ENCODE measurements around the gene CFAP99. TPM values are rescaled to one million over a fixed set of nuclear protein-coding genes. Genes with fewer than 3 reads are reported as not detected.

Gene CFAP99
- total and polyA plus RNA-seq, 9 of the 15 experiments (the other 6 are each of a cell fraction or from before 2014, with no cell fraction given): 0.07 to 0.18 (median 0.09) TPM; not detected in 6

DNA sequence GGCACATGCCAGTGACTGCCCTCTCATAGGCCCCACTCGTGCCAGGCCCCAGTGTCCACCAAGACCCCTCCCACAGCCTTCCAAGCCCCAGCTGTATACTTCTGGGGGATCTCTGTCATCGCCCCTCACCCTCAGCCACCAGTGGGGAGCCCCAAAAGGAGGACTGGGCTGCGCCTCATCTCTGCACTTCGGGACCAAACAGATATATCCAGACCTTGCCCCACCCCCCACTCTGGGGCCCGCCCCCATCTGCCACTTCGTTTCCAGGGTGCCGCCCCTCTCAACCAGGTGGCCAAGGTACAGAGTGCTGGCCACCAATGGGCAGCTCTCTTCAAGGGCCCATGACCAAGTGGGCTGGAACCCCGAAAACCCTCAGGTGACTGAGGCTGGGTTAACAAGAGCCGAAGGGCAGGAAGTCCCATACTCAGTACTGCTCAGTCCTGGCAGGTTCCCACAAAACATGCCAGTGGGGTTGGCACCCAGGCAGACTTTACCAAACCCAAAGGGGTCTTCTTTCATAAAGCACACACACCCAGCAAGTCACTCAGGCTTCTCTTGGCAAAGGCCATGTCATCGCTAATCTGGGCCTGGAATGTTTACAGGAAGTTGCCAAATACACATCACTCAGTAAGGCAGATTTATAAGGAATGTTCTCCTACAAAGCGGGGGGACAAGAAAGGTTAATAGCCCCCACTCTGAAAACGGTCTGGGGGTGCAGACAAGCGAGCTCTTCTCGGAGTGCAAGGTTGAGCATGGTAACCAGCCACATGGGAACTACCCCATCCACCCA, 4.7 kb upstream of the CFAP99 start (continued):
- TF ChIP-seq ELF1 (tag; IDR thresholded peaks at IDR 0.05): peak; percentile 25; the same call in 1 of the 2 replicates
- no peak for TF ChIP-seq ZNF444 (CRISPR knock-in tag; IDR thresholded peaks at IDR 0.05)
- peak; percentile 63 for TF ChIP-seq ZNF589 (CRISPR knock-in tag; IDR thresholded peaks at IDR 0.05; ENCODE audit: low read depth)
- TF ChIP-seq USF2 (CRISPR knock-in tag; IDR thresholded peaks at IDR 0.05): no peak
- TF ChIP-seq TEAD1 (CRISPR knock-in tag; IDR thresholded peaks at IDR 0.05): 0 out of 4 replicates have a peak, but pooled peaks of 1 of the 2 experiments have one; percentile 41
- no peak for TF ChIP-seq ZNF512 (tag; IDR thresholded peaks at IDR 0.05)
- TF ChIP-seq KAT8 (IDR thresholded peaks at IDR 0.05; ENCODE audit: low read depth): no peak
- peak; percentile 50; the same call in 1 of the 2 replicates for TF ChIP-seq TEAD4 (IDR thresholded peaks at IDR 0.05; ENCODE audit: low read length)
- TF ChIP-seq TEAD4 (CRISPR knock-in tag; IDR thresholded peaks at IDR 0.05; ENCODE audit: borderline replicate concordance): no peak
- TF ChIP-seq ZNF609 (CRISPR knock-in tag; IDR thresholded peaks at IDR 0.05; ENCODE audit: borderline replicate concordance): no peak
- no peak for TF ChIP-seq E2F1 (CRISPR knock-in tag; IDR thresholded peaks at IDR 0.05)
- TF ChIP-seq NR0B1 (IDR thresholded peaks at IDR 0.05; ENCODE audit: partially characterized antibody): no peak
- no peak for TF ChIP-seq ZNF644 (tag; IDR thresholded peaks at IDR 0.05; ENCODE audit: low read depth)
- TF ChIP-seq ELK3 (CRISPR knock-in tag; IDR thresholded peaks at IDR 0.05): no peak

Measured in K562 (cell line).